HG03378 (cell line): ENCODE measurements around the gene TTLL13.
A peak's percentile ranks its signal among the peaks of the same experiment; 100 is the strongest.

ENCODE experiments used
- ATAC-seq: cut with Tn5 transposase; IDR thresholded peaks from one replicate; pipeline ENCODE4 v1.9.1; 2021; ENCODE audit warnings: mild to moderate bottlenecking, moderate library complexity; ENCODE audit not compliant: unreplicated experiment

The TTLL13 gene, protein sequence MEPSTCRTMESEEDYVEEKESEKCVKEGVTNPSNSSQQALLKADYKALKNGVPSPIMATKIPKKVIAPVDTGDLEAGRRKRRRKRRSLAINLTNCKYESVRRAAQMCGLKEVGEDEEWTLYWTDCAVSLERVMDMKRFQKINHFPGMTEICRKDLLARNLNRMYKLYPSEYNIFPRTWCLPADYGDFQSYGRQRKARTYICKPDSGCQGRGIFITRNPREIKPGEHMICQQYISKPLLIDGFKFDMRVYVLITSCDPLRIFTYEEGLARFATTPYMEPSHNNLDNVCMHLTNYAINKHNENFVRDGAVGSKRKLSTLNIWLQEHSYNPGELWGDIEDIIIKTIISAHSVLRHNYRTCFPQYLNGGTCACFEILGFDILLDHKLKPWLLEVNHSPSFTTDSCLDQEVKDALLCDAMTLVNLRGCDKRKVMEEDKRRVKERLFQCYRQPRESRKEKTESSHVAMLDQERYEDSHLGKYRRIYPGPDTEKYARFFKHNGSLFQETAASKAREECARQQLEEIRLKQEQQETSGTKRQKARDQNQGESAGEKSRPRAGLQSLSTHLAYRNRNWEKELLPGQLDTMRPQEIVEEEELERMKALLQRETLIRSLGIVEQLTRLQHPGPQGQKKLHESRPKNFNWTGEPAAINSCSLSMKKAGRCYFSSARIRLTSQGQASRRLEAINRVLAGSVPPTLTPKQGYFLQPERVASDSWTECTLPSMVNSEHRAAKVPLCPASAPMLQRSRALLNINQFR

DNA sequence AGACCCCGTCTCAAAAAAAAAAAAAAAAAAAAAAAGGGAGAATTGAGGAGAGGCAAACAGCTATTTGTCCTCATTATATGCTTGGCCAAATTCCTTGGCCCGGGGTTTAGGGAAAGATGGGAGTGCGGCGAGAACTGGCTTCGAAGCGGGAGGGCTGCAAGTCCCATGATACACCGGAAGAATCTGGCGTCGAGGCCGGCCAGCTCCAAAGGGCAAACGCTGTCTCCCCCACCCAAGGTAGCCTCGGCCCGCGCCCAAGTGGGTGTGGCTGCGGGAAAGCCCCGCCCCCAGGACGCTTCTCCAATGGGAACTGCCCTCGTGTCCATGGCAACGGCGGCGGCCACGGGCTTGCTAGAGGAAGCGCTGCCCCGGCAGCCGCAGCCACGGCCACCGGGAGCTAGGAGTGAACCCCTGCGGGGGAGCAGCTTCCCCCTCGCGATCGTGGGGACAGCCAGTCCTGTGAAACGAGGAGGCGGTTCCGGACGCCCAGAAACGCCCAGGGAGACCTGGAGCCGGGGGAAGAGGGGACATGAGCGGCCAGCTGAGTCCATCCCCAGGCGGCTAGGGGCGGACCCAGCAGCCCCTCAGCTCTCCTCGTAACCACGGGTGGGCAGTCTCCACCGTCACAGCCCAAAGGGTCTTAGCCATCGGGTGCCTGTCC is at the start of gene TTLL13:
TSS of gene TTLL13 (plus strand) at position 354 of the 661 bp plus-strand sequence. CDS start 1,075 bp downstream, outside the sequence.
- ATAC-seq = no peak

DNA sequence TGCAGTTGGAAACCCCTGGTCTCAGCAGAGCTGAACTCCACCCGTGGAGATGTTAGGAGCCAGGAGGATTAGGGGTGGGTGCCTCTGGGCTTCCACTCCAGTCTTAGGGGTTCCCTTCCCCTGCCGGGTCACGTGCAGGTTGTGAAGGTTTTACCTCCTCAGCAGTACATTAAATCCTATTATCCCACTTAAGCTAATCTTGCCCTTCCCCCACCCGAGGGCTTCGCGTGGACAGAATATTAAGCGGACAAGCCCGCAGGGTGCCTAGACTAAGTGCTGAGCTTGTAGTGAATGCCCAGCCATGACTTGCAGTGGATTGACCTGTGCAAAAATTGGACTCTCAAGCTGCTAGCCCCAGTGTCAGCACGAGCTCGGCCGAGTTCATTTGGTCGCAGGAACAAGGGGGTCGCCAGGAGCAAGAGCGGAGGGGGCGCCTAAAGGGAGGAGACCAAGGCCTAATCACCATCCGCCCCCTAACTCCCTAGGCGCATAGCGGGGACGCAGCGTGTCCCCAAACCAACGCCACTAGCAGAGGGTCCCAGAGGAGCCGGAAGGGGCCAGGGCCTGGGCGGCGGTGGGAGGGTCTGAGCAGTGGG is 48.7 kb upstream of the TTLL13 start:
- no peak for ATAC-seq

DNA sequence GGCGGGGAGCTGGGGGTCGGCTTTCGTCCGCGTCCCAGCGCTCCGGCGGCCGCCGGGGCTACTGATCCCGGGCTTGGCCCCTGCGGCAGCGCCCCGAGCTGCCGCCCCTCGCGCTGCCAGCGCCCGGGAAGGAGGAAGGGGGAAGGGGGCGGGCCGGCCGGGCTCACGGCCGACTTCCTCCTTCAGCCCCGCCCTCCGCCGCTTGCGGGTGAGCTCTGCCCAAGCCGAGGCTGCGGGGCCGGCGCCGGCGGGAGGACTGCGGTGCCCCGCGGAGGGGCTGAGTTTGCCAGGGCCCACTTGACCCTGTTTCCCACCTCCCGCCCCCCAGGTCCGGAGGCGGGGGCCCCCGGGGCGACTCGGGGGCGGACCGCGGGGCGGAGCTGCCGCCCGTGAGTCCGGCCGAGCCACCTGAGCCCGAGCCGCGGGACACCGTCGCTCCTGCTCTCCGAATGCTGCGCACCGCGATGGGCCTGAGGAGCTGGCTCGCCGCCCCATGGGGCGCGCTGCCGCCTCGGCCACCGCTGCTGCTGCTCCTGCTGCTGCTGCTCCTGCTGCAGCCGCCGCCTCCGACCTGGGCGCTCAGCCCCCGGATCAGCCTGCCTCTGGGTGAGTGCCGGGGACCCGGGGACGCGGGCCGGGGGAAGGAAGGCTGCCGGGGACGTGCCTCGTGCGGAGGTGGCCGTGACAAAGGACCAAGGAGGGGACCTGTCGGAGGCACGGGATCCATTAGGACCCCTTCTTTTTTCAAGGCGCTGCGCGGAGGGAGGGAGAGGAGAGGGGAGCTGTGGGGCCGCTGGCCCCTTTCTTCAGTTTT is 48.0 kb upstream of the TTLL13 start, which contains the start of gene SEMA4B:
TSS of gene SEMA4B (plus strand) at position 201 of the 814 bp plus-strand sequence. CDS start at position 450, 249 bp downstream.
- peak; percentile 60 for ATAC-seq

DNA sequence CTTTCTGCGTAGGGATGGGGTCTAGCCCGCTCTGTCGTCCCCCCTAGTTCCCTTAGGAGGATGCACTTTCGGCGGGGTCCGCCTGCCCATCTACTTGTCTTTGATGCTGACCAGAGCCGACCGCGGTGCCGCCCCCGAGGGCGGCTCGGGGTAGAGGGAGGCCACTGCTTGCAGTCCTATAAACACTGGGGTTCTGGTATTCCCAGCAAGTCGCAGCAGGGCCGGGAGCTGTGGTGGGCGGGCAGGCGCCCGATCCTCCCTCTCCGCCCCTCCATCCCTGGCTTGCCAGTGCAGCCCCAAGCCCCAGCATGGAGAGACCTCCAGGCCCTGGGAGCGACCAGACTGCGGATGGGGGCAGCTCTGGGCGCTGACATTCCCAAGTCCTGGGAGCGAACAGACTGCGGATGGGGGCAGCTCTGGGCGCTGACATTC is 47.4 kb upstream of the TTLL13 start:
- ATAC-seq = no peak

DNA sequence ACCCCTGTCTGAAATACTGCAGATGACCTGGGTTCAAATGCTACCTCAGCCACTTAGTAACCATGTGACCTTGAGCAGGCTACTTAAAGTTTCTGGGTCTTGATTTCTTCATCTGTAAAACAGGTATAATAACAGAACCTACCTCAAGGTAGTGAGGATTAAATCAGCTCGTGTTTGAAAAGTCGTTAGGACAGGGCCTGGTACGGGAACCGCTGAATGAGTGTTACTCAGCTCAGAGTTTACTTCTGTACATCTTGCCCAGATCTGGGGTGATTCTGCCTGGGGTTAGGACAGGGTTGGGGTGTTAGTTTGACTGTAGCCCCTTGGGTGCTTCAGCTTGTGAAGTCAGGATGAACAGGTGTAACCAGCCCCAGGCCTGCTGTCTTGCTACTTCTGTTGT is 46.4 kb upstream of the TTLL13 start:
- no peak for ATAC-seq

DNA sequence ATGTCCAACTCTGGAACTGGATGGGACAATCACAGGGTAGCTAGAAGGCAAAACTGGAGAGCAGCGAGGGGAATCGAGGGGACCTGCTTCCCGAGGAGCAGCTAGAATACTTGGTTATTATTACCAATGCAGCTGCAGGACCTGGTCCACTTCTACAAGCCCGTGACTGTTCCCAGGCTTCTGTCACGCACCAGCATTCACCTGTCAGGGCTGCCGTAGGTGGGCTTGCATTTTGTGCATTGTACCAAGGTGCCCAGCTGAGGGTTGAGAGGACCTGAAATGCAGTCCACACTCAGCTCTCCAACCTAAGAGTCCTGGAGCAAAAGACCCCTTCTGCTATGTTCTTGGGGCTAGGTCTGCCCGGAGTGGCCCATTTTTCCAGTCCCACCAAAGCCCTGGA is 45.9 kb upstream of the TTLL13 start:
- ATAC-seq = no peak

DNA sequence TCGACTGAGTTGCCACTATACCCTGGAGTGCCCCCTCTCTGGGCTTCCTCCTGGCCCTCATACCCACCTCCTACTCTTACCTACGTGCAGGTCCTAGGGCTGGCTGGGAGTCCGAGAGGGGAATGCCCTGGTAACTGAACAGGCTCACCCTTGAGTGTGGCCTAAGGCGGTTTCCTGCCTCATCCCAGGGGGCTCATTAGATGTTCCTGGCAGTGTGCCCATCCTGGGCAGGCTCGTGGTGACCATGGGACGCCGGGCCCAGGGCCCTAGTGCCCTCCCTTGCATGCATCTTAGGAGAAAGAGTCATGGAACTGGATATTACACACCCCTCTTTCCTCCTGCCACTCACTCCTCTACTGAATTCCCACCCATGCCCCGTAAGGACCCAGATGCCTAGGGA is 45.4 kb upstream of the TTLL13 start:
- no peak for ATAC-seq

DNA sequence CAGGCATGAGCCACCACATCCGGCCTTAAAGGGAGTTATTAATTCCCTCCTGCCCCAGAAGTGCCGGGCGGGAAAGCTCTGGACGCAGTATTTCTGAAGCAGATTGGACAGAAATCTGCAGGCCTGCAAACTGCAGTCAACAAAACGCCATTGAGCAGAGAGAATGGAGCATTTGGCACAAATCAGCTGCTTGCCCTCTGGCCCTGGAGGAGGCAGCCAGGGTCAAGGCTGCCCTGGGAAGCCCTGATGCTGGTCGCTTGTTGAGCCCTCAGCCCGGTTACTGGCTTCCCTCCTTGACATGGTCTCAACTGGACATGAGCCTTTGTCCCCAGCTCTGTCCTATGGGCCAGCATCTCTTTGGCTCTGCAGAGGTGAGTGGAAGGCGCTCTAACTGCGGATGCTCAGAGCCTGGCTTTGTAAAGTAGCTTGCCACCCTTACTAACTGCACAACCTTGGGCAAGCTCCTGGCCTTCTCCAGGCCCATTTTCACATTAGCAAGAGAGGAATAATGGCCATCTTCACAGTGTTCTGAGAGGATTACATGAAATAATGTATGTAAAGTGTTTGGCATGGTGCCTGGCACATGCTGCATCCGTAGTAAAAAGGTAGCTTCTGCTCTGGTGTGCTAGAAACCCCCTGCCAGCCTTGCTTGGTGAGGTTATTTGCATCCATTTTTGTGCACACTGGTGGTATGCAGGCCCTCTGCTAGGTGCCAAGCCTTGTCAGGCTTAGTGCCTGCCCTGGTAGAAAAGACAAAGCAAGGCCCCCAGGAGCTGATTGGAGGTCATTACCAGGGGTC is 44.1 kb upstream of the TTLL13 start:
- ATAC-seq = no peak

DNA sequence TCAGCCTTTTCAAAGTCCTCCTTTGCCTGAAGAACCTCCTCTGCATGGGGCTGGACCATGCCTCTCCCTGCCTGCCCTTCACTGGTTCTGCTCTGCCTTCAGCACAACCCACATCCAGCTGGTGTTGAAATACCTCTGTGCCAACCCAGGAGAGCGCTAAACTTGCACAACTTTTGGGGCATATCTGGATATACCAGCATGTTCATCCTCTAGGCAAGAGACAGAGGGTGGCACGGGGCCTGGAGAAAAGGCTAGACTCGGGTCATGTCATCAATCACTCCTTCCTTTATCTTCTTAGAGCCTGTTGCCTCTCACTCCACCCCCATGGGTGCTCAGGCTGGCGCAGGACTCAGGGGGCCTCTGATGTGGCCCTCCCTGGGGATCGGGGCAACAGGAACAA is 43.5 kb upstream of the TTLL13 start:
- ATAC-seq = no peak

DNA sequence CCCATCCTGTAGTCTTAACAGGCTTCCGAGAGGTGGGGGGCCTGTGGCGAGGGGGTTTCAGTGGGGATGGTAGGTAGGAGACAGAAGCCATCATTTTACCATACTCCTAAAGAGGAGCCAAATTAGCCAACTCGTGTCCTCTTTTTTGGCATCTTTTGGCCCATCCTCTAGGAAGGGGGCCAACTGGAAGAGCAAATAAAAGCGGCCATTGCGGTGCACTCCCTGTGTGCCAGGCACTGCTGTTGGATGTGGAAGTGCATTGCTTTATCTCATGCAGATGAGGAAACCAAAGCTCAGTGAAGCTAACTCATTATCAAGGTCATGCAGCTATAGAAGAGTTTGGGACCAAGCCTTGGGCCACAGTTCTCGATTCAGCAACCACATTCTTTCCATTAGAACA is 42.1 kb upstream of the TTLL13 start:
- no peak for ATAC-seq

DNA sequence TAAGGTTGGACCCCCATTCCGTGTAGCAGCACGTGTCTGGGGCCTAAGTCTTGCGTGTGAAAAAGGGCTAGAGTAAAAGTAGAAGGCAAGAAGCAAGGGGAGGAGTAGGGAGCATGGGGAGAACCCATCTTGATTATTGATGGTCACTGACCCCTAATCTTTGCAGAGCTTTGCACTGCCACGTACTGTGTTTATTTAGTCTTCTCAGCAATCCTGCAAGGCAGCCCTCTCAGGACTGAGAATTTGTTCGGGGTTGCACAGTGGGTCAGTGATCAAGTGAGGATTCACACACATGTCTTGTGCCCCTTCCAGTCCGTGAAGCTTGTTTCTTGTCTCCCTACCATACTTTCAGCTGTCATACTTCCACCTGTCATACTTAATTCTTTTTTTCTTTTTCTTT is 41.0 kb upstream of the TTLL13 start:
- no peak for ATAC-seq

DNA sequence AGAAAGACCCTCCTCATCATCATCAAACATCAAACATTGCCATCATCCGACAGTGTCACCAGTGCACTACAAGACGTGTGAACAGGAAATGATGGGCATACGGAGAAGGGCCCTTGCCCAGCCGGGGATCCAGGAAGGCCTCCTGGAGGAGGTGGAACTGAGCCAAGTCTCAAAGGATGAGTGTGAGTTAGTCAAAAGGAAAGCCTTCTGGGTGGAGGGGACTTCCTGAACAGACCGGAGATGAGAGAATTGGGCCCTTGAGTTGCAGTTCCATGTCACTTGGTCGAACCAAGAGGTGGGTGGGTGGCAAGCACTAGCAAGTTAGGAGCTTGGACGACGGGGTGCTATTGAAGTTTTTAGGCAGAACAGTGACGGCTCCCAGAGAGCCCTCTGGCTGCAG is 39.8 kb upstream of the TTLL13 start:
- peak; percentile 57 for ATAC-seq

DNA sequence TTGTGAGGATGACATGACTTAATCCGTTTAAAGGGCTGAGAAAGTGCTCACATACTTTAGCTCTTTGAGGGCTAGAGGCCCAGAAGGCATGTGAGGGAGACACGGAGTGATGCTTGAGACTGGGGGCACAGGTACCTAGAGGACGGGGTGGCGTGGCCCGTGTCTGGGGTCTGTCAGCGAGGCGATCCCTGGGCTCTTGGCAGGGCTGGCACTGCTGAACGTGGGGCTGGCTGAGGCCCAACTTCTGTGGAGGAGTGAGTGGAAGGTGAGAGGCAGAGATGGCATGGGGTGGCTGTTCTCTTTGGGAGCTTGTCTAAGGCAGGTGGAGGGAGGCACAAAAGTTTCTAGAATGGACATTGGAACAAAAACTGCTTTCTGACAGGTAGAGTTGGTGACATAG is 38.8 kb upstream of the TTLL13 start:
- no peak for ATAC-seq

DNA sequence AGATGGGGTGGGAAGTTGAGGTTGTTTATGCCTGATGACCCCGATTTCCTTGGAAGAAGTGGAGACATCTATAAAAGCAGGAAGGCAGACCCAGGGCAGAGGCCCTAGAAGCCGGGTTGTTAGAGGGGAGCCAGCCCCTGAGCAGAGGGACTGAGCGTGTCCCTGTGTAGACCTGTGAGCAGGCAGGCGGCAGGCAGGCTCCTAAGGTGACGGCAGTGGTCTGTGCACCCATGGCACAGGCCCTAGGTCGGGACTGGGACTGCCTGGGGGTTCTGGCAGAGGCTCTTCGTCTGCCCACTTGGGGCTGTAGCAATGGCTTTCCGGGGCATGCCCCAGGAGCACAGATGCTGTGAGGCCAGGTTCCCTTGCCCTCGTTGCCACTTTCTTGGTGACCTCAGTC is 38.3 kb upstream of the TTLL13 start:
- no peak for ATAC-seq

DNA sequence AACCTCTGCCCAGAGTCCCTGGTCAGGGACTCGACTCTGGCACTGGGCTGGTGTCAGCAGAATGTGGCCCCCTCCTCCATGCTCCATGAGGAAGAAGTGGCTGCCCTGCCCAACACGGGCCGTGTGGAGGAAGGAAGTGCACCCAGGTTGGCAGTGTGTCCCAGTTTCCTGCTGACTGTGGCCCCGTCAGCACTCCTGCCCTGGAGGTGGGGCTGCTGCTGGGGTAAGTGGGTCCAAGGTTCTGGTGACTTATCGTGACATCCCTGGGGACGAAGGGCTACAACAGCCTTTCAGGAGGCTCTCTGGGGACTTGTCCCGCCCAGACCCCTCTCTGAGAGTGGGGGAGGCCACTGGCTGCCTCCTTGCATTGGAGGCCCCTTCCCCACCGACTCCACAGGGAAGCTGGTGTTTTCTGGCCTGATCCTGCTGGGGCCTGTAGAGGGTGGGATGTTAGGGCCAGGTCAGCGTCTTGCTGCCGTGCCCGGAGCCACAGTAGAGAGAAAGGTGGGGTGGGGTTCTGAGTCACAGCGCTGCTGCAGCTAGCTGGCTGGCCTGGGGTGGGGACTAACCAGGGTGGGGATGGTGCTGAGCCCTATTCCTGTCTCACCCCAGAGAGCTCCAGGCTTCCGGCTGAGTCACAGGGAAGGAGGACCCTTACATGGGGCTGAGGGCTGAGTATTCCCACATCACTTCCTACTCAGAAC is 37.8 kb upstream of the TTLL13 start:
- no peak for ATAC-seq

DNA sequence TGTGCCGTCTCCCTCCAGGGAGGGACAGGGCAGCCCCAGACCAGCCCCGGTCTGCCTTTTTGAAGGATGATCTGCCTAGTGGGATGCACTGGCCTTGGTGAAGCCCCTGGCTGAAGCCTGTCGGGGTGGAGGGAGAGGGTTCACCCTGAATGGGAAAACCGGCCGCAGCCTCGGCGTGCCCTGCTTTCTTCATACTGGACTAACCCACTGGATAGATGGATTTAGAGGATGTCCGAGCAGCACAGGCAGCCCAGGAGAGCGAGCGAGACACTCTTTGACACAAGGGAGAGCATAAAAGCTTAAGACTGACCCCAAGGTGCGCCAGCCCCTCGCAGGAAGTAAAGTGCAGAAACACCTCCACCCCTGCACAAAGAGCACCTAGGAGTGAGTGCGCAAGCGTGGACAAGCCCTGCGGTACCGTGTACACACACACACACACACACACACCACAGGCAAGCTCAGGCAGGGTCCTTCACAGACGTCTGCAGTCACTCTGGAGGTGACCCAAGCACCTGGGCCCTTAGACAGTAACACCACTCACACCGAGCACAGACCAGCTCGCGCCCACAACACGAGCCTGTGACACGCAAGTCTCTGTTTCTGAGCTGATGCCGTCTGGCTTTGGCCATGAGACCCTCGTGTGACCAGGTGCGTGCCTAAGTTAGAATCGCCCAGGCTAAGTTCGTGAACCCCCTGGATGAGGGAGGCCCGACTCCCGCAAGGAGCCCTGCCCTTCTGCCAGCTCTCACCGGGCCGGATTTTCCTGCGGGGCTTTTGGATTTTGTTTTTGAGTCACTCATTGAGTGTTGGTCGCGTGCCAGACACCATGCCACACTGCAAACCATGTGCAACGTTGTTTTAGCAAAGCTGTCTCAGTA is 36.9 kb upstream of the TTLL13 start:
- no peak for ATAC-seq

DNA sequence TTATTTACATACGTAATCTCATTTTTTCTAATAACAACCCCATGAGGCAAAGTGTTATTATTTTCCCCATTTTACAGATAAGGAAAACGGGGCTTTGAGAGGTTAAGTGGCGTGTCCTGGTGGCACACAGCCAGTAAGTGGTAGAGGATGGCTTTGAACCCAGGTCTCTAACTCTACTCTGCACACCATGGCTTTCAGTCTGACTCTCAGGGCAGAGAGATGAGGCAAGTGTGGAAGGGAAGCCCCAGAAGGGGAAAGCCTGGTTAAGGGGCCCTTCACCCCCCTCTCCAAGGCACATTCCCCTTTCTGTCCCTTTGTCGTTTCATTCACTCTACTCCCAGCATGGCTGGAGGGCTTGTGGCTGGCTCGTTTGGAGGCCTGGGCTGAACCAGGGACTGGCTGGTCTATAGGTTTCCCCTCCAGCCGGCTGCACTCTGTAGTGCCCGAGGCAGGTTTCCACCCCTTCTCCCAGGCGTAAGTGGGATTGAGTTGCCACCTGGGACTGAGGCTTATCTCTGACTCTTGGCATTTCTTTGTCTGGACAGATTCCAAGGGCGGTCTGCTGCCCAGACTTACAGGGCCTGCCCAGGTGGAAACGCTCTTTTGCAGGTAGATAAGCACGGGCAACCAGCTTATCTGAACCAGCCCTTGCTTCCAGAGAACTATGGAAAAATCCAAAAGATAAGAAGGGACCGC is 36.1 kb upstream of the TTLL13 start:
- ATAC-seq = no peak
